ENCODE data around the gene MAFF. TPM values are rescaled to one million over a fixed set of nuclear protein-coding genes. Genes with fewer than 3 reads are reported as not detected.
"Not testable (repeated sequence)": the region's sequence is repeated elsewhere in the genome, so short reads cannot be mapped to it uniquely, and the experiment has no call there.

MAFF gene
- total RNA-seq: 1 to 10 TPM; 4.7 to 5.5 TPM
- polyA plus RNA-seq (2013, experiment 1 of 2): 6.1 TPM
- 5.5 TPM for polyA plus RNA-seq (2013, experiment 2 of 2)
- long read RNA-seq, experiment 1: 0 reads
- long read RNA-seq, experiment 2, transcript MAFF-201 (3 exons, 2,490 nt): major isoform, 6 of 8 reads
- long read RNA-seq, experiment 2, partial matches to known transcripts: 0 of 8 reads
- long read RNA-seq, experiment 2, other reads (novel, unspliced or antisense): 1 of 8 reads
- long read RNA-seq, experiment 3, transcript MAFF-201 (3 exons, 2,490 nt): major isoform, 38 of 39 reads
- long read RNA-seq, experiment 3, partial matches to known transcripts: 0 of 39 reads
- long read RNA-seq, experiment 3, other reads (novel, unspliced or antisense): 0 of 39 reads
- long read RNA-seq, experiment 4: 0 reads

DNA sequence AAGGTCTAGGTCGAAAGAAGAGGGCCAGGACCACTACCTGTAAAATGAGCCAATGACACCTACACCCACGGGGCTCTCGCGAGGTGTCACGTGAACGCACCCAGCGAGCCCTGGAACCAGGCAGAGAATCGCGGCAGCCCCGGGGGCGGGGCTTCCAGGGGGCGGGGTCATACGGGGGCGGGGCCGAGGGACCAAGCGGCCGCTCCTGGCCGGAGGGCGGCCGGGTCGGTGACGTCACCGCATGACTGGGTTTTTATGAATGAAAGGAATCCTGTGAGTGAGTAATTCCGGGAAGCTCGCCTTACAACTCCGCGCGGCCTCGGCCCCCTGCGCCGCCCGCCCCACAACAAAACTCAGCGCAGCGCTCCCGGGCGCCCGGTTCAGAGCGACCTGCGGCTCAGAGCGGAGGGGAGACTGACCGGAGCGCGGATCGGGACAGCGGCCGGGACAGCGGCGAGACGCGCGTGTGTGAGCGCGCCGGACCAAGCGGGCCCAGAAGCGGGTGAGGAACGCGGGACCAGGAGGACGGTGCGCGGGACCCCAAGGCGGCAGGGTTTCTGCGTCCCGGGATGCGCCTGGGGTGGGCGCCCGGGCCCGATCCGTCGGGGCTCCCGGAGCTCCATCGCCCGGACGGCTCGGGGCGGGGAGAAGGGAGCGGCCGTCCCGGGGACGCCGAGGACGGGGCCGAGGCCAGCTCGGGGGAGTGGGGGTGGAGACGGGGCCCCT lies at the start of gene MAFF:
Gene MAFF, plus strand, starts transcription at position 284 of the 726 bp plus-strand sequence. CDS start 11,860 bp downstream, outside the sequence.
- DNase-seq: peak; percentile 99
- peaks cover 11% of the 10 kb centered on the region for H3K27me3 Mint-ChIP-seq (ENCODE audit: insufficient read depth)
- 0 to 1% methylated on average over 24 to 85 of the region's 85 CpGs for WGBS, 2 experiments (ENCODE audit: insufficient coverage in 1 of 2, insufficient read length in 1 of 2)

DNA sequence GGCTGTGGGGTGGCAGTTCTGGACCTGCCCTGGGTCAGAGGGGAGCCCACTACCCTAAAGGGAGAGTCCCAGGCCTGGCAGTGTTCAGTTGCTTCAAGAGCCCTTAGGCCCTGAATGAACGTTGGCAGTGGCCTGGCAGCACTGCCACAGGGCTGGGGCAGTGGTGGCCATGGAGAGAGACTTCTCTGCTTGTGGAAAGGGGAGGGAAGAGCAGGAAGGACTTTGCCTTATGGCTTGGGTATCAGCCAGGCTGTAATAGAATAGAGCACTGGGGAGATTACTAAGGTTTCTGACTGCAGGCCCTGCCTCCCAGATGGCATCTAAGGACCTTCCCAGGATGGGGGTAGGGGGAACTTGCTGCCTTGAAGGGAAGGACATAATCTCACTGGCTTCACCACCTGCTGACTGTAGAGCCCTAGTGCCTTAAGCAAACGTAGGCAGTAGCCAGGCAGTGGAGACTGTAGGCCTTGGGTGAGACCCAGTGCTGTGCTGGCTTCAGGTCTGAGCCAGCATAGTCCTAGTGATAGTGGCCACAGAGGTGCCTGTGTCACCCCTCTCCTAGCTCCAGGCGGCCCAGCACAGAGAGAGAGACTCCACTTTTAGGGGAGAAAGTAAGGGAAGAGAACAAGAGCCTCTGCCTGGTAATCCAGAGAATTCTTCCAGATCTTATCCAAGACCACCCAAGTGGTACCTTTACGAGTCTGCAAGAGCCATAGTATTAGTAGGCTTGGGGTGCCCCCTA lies 47.8 kb upstream of the MAFF start:
- WGBS, 2 experiments (ENCODE audit: insufficient coverage in 1 of 2, insufficient read length in 1 of 2): 58 to 69% methylated on average over 2 to 4 of the region's 4 CpGs
- no peaks in the 10 kb centered on the region for H3K9me3 Mint-ChIP-seq
- H3K9me3 ChIP-seq (ENCODE audit: control insufficient read depth, low read length): no peaks in the 10 kb centered on the region
- peaks cover 26% of the 10 kb centered on the region for H3K4me1 Mint-ChIP-seq
- peaks cover 3% of the 10 kb centered on the region for H3K36me3 Mint-ChIP-seq (ENCODE audit: low read depth)
- H3K27me3 ChIP-seq (ENCODE audit: control insufficient read depth, insufficient read depth, low read length, poor library complexity, severe bottlenecking): no peaks in the 10 kb centered on the region
- no peaks in the 10 kb centered on the region for H3K27me3 Mint-ChIP-seq (ENCODE audit: insufficient read depth)
- peak overlapping the region; percentile 83 for H3K27ac Mint-ChIP-seq
- no peak overlapping the region for H3K4me3 ChIP-seq (ENCODE audit: low read length)
- no peaks in the 10 kb centered on the region for H3K36me3 ChIP-seq (ENCODE audit: control insufficient read depth, insufficient read depth, low read length)
- H3K27ac ChIP-seq (ENCODE audit: low read depth, low read length): no peak overlapping the region
- H3K4me1 ChIP-seq (ENCODE audit: control insufficient read depth, insufficient read depth, low read length): peaks cover 13% of the 10 kb centered on the region
- TF ChIP-seq, protein P1, sequence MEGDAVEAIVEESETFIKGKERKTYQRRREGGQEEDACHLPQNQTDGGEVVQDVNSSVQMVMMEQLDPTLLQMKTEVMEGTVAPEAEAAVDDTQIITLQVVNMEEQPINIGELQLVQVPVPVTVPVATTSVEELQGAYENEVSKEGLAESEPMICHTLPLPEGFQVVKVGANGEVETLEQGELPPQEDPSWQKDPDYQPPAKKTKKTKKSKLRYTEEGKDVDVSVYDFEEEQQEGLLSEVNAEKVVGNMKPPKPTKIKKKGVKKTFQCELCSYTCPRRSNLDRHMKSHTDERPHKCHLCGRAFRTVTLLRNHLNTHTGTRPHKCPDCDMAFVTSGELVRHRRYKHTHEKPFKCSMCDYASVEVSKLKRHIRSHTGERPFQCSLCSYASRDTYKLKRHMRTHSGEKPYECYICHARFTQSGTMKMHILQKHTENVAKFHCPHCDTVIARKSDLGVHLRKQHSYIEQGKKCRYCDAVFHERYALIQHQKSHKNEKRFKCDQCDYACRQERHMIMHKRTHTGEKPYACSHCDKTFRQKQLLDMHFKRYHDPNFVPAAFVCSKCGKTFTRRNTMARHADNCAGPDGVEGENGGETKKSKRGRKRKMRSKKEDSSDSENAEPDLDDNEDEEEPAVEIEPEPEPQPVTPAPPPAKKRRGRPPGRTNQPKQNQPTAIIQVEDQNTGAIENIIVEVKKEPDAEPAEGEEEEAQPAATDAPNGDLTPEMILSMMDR (conservative IDR thresholded peaks at IDR 0.05): peak; percentile 62
- H3K4me3 Mint-ChIP-seq: no peak overlapping the region
- DNase-seq: peak; percentile 77
- H3K9ac ChIP-seq (ENCODE audit: extremely low read depth, low read length, poor library complexity, severe bottlenecking): no peak overlapping the region

More for the DNA sequence above, at the start of gene MAFF:
- Mint-ChIP-seq H3K9me3 (no peaks in the 10 kb centered on the region), H3K4me1 (peaks cover 8% of the 10 kb centered on the region), H3K27ac (peak within 1 kb of the TSS; percentile 95), H3K36me3 (ENCODE audit: low read depth) (no peaks in the 10 kb centered on the region), H3K4me3 (peak within 1 kb of the TSS; percentile 72)
- Histone ChIP-seq H3K36me3 (ENCODE audit: control insufficient read depth, insufficient read depth, low read length) (no peaks in the 10 kb centered on the region), H3K4me3 (ENCODE audit: low read length) (peak within 1 kb of the TSS; percentile 83), H3K9ac (ENCODE audit: extremely low read depth, low read length, poor library complexity, severe bottlenecking) (peak within 1 kb of the TSS; percentile 93), H3K27me3 (ENCODE audit: control insufficient read depth, insufficient read depth, low read length, poor library complexity, severe bottlenecking) (peaks cover 6% of the 10 kb centered on the region), H3K9me3 (ENCODE audit: control insufficient read depth, low read length) (no peaks in the 10 kb centered on the region), H3K27ac (ENCODE audit: low read depth, low read length) (peak within 1 kb of the TSS; percentile 95), H3K4me1 (ENCODE audit: control insufficient read depth, insufficient read depth, low read length) (no peaks in the 10 kb centered on the region)
- TF ChIP-seq, protein P1 (conservative IDR thresholded peaks at IDR 0.05): no peak

DNA sequence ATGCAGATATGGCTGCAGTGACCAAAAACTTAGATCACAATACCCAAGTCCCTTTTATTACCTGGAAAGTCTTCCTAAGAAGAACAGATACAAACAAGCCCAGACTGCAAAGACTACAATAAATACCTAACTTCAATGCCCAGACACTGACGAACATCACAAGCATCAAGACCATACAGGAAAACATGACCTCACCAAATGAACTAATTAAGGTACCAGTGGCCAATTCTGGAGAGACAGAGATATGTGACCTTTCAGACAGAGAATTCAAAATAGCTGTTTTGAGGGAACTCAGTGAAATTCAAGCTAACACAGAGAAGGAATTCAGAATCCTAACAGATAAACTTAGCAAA lies 47.3 kb upstream of the MAFF start:
- H3K27me3 ChIP-seq (ENCODE audit: control insufficient read depth, insufficient read depth, low read length, poor library complexity, severe bottlenecking); DNase-seq; H3K9me3 Mint-ChIP-seq; H3K9ac ChIP-seq (ENCODE audit: extremely low read depth, low read length, poor library complexity, severe bottlenecking); H3K27me3 Mint-ChIP-seq (ENCODE audit: insufficient read depth); H3K36me3 Mint-ChIP-seq (ENCODE audit: low read depth); H3K27ac ChIP-seq (ENCODE audit: low read depth, low read length); H3K9me3 ChIP-seq (ENCODE audit: control insufficient read depth, low read length); H3K4me3 Mint-ChIP-seq; H3K4me3 ChIP-seq (ENCODE audit: low read length); H3K36me3 ChIP-seq (ENCODE audit: control insufficient read depth, insufficient read depth, low read length): not testable (repeated sequence)
- WGBS, 2 experiments (ENCODE audit: insufficient coverage in 1 of 2, insufficient read length in 1 of 2): 73 to 100% methylated on average over 1 of the region's 1 CpG
- peaks cover 26% of the 10 kb centered on the region for H3K4me1 Mint-ChIP-seq
- peak overlapping the region; percentile 11 for H3K27ac Mint-ChIP-seq
- peaks cover 13% of the 10 kb centered on the region for H3K4me1 ChIP-seq (ENCODE audit: control insufficient read depth, insufficient read depth, low read length)

Measured in endodermal cell (in vitro differentiated cells).